HCT116 (cell line): ENCODE results near the gene ISG20.

Experiments used
- EZH2 ChIP-seq: fragments of 200-600 bp; sonication (generic); IDR thresholded peaks from 2 replicates; pipeline ENCODE4 v1.6.1; 2017; ENCODE audit warnings: antibody characterized with exemption, mixed run types
- POLR2A ChIP-seq: IDR thresholded peaks from 2 replicates; pipeline ENCODE4 v1.7.0; 2011; ENCODE audit warnings: borderline replicate concordance; ENCODE audit not compliant: insufficient read depth, insufficient read length; ENCODE audit errors: extremely low read depth
- POLR2AphosphoS5 ChIP-seq: IDR thresholded peaks from 2 replicates; pipeline ENCODE4 v1.6.1; 2011; ENCODE audit warnings: mild to moderate bottlenecking, low read depth, low read length, moderate library complexity
- YY1 ChIP-seq: IDR thresholded peaks from 2 replicates; pipeline ENCODE4 v1.6.1; 2011; ENCODE audit warnings: low read length, low read depth, moderate library complexity, mild to moderate bottlenecking; ENCODE audit not compliant: insufficient replicate concordance; ENCODE audit errors: extremely low read depth
- TF ChIP-seq, protein P1 (sequence below), 3 experiments: fragments of 200-600 bp in 1 of 3; sonication (generic) in 1 of 3; IDR thresholded peaks in 2 of 3; conservative IDR thresholded peaks in 1 of 3; 2 replicates each; pipeline ENCODE4 v1.5.1; 2012 to 2017; ENCODE audit warnings: low read depth in 2 of 3, low read length in 2 of 3, antibody characterized with exemption in 1 of 3, borderline replicate concordance in 1 of 3, control low read depth in 1 of 3, mild to moderate bottlenecking in 1 of 3, mixed read lengths in 1 of 3, mixed run types in 1 of 3, moderate library complexity in 1 of 3; ENCODE audit not compliant: insufficient read depth in 1 of 3
- TF ChIP-seq, protein P2 (sequence below): IDR thresholded peaks from 2 replicates; pipeline ENCODE4 v1.6.1; 2012; ENCODE audit warnings: low read depth

DNA sequence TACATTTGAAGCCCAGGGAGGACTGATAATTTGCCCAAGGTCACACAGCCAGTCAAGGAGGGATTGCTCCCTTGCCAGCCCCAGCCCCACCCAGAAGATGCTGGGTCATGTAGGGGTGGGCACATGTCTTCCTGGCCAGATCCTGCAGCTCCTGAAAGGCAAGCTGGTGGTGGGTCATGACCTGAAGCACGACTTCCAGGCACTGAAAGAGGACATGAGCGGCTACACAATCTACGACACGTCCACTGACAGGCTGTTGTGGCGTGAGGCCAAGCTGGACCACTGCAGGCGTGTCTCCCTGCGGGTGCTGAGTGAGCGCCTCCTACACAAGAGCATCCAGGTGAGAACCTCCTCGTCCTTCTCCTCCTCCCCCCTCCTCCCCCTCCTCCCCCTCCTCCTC, 13.2 kb downstream of the ISG20 start:
- TF ChIP-seq, protein P1, sequence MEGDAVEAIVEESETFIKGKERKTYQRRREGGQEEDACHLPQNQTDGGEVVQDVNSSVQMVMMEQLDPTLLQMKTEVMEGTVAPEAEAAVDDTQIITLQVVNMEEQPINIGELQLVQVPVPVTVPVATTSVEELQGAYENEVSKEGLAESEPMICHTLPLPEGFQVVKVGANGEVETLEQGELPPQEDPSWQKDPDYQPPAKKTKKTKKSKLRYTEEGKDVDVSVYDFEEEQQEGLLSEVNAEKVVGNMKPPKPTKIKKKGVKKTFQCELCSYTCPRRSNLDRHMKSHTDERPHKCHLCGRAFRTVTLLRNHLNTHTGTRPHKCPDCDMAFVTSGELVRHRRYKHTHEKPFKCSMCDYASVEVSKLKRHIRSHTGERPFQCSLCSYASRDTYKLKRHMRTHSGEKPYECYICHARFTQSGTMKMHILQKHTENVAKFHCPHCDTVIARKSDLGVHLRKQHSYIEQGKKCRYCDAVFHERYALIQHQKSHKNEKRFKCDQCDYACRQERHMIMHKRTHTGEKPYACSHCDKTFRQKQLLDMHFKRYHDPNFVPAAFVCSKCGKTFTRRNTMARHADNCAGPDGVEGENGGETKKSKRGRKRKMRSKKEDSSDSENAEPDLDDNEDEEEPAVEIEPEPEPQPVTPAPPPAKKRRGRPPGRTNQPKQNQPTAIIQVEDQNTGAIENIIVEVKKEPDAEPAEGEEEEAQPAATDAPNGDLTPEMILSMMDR (IDR thresholded peaks at IDR 0.05 in 2 of 3, conservative IDR thresholded peaks at IDR 0.05 in 1 of 3; ENCODE audit: borderline replicate concordance in 1 of 3, insufficient read depth in 1 of 3, low read depth in 2 of 3, low read length in 2 of 3) = no peak
- TF ChIP-seq POLR2AphosphoS5 (no peak), POLR2A (no peak), YY1 (no peak), EZH2 (no peak)
- TF ChIP-seq, protein P2, sequence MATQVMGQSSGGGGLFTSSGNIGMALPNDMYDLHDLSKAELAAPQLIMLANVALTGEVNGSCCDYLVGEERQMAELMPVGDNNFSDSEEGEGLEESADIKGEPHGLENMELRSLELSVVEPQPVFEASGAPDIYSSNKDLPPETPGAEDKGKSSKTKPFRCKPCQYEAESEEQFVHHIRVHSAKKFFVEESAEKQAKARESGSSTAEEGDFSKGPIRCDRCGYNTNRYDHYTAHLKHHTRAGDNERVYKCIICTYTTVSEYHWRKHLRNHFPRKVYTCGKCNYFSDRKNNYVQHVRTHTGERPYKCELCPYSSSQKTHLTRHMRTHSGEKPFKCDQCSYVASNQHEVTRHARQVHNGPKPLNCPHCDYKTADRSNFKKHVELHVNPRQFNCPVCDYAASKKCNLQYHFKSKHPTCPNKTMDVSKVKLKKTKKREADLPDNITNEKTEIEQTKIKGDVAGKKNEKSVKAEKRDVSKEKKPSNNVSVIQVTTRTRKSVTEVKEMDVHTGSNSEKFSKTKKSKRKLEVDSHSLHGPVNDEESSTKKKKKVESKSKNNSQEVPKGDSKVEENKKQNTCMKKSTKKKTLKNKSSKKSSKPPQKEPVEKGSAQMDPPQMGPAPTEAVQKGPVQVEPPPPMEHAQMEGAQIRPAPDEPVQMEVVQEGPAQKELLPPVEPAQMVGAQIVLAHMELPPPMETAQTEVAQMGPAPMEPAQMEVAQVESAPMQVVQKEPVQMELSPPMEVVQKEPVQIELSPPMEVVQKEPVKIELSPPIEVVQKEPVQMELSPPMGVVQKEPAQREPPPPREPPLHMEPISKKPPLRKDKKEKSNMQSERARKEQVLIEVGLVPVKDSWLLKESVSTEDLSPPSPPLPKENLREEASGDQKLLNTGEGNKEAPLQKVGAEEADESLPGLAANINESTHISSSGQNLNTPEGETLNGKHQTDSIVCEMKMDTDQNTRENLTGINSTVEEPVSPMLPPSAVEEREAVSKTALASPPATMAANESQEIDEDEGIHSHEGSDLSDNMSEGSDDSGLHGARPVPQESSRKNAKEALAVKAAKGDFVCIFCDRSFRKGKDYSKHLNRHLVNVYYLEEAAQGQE = no peak
